GM12865 (cell line): Measurements from ENCODE around the gene ADGRG6.
"Not testable (repeated sequence)": the region's sequence is repeated elsewhere in the genome, so short reads cannot be mapped to it uniquely, and the experiment has no call there.

Source experiments
- DNase-seq: peaks from one replicate; pipeline ENCODE4 v3.0.0; 2010; ENCODE audit warnings: low read depth
- H3K4me3 ChIP-seq: 2 replicates; pipeline ENCODE4 v1.5.1; 2011; ENCODE audit warnings: mild to moderate bottlenecking, low read depth, low read length, control low read depth
- TF ChIP-seq, protein P1 (sequence below): IDR thresholded peaks from 2 replicates; pipeline ENCODE4 v1.5.1; 2011; ENCODE audit warnings: low read length, control low read depth, low read depth, inconsistent platforms; ENCODE audit not compliant: insufficient read depth; ENCODE audit errors: missing control alignments

ADGRG6 gene

DNA sequence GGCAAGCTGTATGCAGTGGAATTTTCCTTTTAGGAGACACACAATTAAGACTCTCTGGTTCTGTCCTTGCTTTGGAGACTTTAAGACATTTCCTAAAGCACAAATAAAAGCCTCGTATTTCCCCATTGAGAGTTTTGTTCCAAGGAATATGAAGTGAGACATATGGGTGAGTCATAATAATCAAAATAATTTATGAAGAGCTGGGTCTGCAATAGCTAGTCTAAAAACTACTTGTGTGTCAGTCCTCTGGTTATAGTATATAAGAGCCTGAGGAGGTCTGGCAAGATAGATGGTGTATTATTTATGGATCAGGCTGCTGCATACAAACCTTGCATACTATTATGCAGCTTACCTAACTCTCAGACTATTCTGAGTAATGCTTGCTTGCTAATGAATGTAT is 142.6 kb downstream of the ADGRG6 start:
- H3K4me3 ChIP-seq: no peak overlapping the region
- TF ChIP-seq, protein P1, sequence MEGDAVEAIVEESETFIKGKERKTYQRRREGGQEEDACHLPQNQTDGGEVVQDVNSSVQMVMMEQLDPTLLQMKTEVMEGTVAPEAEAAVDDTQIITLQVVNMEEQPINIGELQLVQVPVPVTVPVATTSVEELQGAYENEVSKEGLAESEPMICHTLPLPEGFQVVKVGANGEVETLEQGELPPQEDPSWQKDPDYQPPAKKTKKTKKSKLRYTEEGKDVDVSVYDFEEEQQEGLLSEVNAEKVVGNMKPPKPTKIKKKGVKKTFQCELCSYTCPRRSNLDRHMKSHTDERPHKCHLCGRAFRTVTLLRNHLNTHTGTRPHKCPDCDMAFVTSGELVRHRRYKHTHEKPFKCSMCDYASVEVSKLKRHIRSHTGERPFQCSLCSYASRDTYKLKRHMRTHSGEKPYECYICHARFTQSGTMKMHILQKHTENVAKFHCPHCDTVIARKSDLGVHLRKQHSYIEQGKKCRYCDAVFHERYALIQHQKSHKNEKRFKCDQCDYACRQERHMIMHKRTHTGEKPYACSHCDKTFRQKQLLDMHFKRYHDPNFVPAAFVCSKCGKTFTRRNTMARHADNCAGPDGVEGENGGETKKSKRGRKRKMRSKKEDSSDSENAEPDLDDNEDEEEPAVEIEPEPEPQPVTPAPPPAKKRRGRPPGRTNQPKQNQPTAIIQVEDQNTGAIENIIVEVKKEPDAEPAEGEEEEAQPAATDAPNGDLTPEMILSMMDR: no peak
- DNase-seq: no peak

DNA sequence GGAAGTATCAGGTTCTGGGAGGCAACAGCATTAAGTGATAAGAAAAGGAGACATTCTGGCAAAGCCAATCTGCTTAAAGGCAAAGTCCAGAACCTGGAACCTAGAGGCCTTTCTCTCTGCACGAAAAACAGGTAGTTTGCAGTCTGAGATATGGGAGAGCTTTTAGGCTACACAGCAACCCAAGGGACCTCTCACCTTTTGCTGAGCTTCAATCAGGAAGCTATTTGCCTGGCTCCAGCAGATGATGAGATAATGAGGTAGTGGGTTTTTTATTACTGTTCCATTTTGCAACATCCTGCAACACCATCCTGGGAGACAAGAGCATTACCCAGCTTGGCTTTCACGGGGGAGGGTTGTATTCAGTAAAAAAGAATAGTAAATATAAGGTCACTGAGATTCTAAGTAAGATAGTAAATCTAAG is 143.1 kb downstream of the ADGRG6 start:
- TF ChIP-seq, protein P1: no peak
- H3K4me3 ChIP-seq: no peak overlapping the region
- DNase-seq: no peak

DNA sequence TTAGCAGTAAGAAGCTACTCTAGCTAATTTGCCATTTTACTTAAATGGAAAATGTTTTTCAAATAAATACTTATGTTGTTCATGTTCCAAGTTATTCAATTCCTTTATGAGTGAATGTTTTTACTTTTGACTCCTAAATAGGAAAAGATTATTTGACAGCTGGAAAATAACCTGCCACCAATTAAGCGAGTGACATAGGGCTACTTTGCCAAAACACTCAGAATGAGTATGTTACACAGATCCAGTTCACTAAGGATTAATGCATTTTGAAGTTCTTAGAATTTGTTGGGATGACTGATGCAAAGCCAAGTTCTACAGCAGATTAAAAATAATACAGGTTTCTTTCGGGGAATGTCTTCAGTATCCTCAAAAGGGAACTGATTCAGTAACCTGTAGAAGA is 144.4 kb downstream of the ADGRG6 start:
- no peak overlapping the region for H3K4me3 ChIP-seq
- TF ChIP-seq, protein P1: no peak
- no peak for DNase-seq

DNA sequence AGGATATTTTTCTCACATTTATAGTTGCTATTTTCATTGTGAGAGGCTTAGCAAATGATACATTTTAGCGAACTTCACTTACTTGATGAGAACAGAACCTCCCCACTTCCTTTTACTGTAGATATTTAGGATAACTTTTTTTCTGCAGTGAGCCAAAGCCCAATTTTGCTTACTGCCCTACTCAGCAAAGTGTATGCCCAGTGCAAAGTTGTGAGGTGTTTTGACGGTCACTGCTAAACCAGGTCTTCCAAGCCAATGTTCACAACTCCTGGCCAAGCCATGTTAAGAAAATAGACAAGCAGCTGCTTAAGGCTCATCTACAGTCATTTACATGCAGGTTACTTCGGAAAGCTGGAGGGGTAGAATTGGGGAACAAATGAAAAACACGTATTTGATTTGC is 144.8 kb downstream of the ADGRG6 start:
- no peak for DNase-seq
- no peak overlapping the region for H3K4me3 ChIP-seq
- TF ChIP-seq, protein P1: no peak

DNA sequence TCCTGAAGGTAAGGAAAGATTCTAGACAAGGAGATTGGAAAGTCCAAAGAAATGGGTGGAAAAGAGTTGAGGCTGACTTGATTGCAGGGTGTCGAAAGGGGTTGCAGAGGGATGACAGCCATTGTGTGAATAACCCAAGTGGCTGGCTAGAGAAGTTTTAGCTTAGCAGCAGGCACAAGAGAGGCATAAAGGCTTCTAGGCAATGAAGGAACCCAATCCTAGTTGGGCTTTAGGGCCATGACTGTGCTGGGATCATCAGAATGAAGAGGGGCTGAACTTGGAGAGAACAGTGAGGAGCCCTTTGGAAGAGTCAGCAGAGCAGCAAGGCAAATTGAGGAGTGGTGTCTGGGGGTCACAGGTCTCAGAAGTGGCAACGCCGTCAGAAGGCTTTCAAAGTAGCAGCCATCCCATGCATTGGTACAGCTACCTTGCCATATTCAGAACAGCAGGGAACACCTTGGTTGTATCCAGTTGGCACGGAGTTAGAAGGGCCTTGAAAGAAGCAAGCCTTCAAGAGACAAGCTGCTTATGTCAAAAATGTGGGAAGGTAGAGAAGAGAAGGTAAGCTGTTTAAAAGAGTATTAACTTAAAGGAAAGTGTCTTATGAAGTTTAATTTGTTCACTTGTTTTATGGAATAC is 146.4 kb downstream of the ADGRG6 start:
- no peak overlapping the region for H3K4me3 ChIP-seq
- no peak for DNase-seq
- TF ChIP-seq, protein P1: no peak

DNA sequence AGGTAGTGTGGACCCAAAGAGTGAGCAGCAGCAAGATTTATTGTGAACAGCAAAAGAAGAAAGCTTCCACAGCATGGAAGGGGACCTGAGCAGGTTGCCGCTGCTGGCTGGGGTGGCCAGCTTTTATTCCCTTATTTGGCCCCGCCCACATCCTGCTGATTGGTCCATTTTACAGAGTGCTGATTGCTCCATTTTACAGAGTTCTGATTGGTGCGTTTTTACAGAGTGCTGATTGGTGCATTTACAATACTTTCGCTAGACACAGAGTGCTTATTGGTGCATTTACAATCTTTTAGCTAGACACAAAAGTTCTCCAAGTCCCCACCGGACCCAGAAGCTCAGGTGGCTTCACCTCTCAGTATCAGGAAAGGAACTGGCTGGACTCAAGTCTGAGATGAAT is 149.0 kb downstream of the ADGRG6 start:
- not testable (repeated sequence) for DNase-seq, H3K4me3 ChIP-seq

DNA sequence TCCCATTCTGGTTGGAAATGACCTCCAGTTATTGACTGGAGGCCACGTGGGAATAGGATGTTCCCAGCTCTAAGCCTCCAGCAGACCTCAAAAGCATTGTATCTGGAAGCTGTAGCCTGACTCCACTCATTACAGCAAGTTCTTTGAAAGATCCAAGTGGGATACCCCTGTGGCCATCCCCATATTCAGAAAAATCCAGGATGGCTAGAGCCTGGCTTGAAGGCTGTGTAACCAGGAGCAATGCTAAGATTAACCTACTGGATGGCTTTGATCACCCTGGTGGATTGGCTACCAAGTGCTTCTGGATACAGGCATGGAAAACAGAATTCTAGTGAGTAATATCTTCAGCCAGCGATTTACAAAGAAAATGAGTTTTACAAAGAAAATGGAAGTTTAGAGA is 151.2 kb downstream of the ADGRG6 start:
- no peak for DNase-seq
- TF ChIP-seq, protein P1: no peak
- no peak overlapping the region for H3K4me3 ChIP-seq

DNA sequence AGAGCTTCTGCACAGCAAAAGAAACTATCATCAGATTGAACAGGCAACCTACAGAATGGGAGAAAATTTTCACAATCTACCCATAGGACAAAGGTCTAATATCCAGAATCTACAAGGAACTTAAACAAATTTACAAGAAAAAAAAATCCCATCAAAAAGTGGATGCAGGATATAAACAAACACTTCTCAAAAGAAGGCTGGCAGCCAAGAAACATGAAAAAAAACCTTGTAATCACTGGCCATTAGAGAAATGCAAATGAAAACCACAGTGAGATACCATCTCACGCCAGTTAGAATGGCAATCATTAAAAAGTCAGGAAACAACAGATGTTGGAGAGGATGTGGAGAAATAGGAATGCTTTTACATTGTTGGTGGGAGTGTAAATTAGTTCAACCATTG is 152.4 kb downstream of the ADGRG6 start:
- not testable (repeated sequence) for DNase-seq, H3K4me3 ChIP-seq

DNA sequence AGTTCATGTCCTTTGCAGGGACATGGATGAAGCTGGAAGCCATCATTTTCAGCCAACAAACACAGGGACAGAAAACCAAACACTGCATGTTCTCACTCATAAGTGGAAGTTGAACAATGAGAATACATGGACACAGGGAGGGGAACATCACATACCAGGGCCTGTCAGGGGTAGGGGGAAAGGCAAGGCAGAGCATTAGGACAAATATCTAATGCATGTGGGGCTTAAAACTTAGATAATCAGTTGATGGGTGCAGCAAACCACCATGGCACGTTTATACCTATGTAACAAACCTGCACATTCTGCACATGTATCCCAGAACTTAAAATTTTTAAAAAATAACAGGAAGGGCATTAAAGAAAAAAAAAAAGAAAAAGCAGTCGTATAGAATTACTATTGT is 153.0 kb downstream of the ADGRG6 start:
- not testable (repeated sequence) for H3K4me3 ChIP-seq, DNase-seq
